Stimulated activated CD8-positive, alpha-beta memory T cell treated with anti-CD3 and anti-CD28 coated beads, Interleukin-4, amount 100 ng/mL, for 1 hour (primary cell): ENCODE results near the gene KIR3DL2.
"Not testable (repeated sequence)": the region's sequence is repeated elsewhere in the genome, so short reads cannot be mapped to it uniquely, and the experiment has no call there.

Source experiments
- DNase-seq, 2 donors: peaks; one replicate each; pipeline ENCODE4 v3.0.0-alpha.2; 2020; ENCODE audit warnings: low read depth in 2 of 2, low spot score in 1 of 2

Gene KIR3DL2

GRCh38 chr19:54863459-54863858 lies 13.2 kb downstream of the KIR3DL2 start:
- not testable (repeated sequence) for DNase-seq

GRCh38 chr19:54871696-54872095 lies 21.5 kb downstream of the KIR3DL2 start:
- DNase-seq, result no peak

GRCh38 chr19:54873990-54874389 lies 23.7 kb downstream of the KIR3DL2 start, which contains the start of gene FCAR:
Gene FCAR (plus strand): TSS chr19:54874235. CDS start chr19:54874290, 55 bp downstream.
- no peak for DNase-seq

GRCh38 chr19:54875506-54875905 lies 25.3 kb downstream of the KIR3DL2 start:
- DNase-seq, result no peak

GRCh38 chr19:54877471-54877870 lies 27.2 kb downstream of the KIR3DL2 start:
- no peak for DNase-seq

GRCh38 chr19:54881884-54882283 lies 31.6 kb downstream of the KIR3DL2 start:
- no peak for DNase-seq

- DNase-seq, result no peak
Measured at GRCh38 chr19:54882758-54883157, 32.5 kb downstream of the KIR3DL2 start.

GRCh38 chr19:54883228-54883627 lies 33.0 kb downstream of the KIR3DL2 start:
- no peak for DNase-seq

GRCh38 chr19:54888239-54888638 lies 38.0 kb downstream of the KIR3DL2 start:
- no peak for DNase-seq

- DNase-seq, result no peak
Measured at GRCh38 chr19:54889566-54889965, 39.3 kb downstream of the KIR3DL2 start.

GRCh38 chr19:54893406-54893805 lies 43.2 kb downstream of the KIR3DL2 start:
- DNase-seq, result no peak

- not testable (repeated sequence) for DNase-seq
Measured at GRCh38 chr19:54894106-54894505, 43.9 kb downstream of the KIR3DL2 start.

GRCh38 chr19:54896036-54896435 lies 45.8 kb downstream of the KIR3DL2 start:
- DNase-seq, result no peak

GRCh38 chr19:54898685-54899084 lies 48.4 kb downstream of the KIR3DL2 start:
- not testable (repeated sequence) for DNase-seq

- DNase-seq, result not testable (repeated sequence)
Measured at GRCh38 chr19:54899646-54900045, 49.4 kb downstream of the KIR3DL2 start.

- not testable (repeated sequence) for DNase-seq
Measured at GRCh38 chr19:54901153-54901552, 50.9 kb downstream of the KIR3DL2 start.

- no peak for DNase-seq
Measured at GRCh38 chr19:54902061-54902460, 51.8 kb downstream of the KIR3DL2 start.

- DNase-seq, result no peak
Measured at GRCh38 chr19:54903303-54903702, 53.1 kb downstream of the KIR3DL2 start.

GRCh38 chr19:54904261-54904660 lies 54.0 kb downstream of the KIR3DL2 start:
- not testable (repeated sequence) for DNase-seq

GRCh38 chr19:54905421-54905802 lies 55.2 kb downstream of the KIR3DL2 start:
- no peak for DNase-seq

GRCh38 chr19:54905803-54906511 lies 55.7 kb downstream of the KIR3DL2 start, which contains the start of gene NCR1:
Gene NCR1 (plus strand): TSS chr19:54906148. CDS start chr19:54906188, 40 bp downstream.
- peak in 1 of 2 donors; percentile 17 for DNase-seq

- no peak for DNase-seq
Measured at GRCh38 chr19:54906819-54907218, 56.6 kb downstream of the KIR3DL2 start.

GRCh38 chr19:54907899-54908298 lies 57.7 kb downstream of the KIR3DL2 start:
- not testable (repeated sequence) for DNase-seq
